Measurements from ENCODE around the gene SH2D5.

The SH2D5 gene

GRCh38 chr1:20713440-20713839 is 19.1 kb downstream of the SH2D5 start:
- no peak for DNase-seq (ENCODE audit: low read depth in 3 of 3)

DNA sequence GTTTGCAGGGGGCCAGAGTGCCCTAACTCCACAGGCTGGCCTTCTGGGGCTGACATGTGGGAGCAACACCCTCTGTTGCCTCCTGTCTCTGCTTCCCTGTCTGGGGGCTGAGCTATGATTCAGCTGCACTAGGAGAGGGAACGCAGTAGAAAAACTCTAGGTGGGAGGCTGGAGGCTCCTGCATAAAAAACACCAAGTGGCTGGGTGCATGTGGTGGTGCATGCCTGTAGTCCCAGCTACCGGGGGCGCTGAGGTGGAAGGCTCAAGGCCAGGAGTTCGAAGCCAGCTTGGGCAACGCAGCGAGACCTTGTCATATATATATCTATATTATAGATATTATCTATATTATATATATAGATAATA is 20.3 kb downstream of the SH2D5 start:
- no peak for DNase-seq (ENCODE audit: low read depth in 3 of 3)

GRCh38 chr1:20711285-20712214 is 21.0 kb downstream of the SH2D5 start:
- DNase-seq (ENCODE audit: low read depth in 3 of 3), result no peak

- no peak for DNase-seq (ENCODE audit: low read depth in 3 of 3)
Observed at GRCh38 chr1:20710469-20711284, 21.8 kb downstream of the SH2D5 start.

- DNase-seq (ENCODE audit: low read depth in 3 of 3), result no peak
Observed at GRCh38 chr1:20709868-20710267, 22.6 kb downstream of the SH2D5 start.

GRCh38 chr1:20708891-20709290 is 23.6 kb downstream of the SH2D5 start:
- DNase-seq (ENCODE audit: low read depth in 3 of 3), result no peak

DNA sequence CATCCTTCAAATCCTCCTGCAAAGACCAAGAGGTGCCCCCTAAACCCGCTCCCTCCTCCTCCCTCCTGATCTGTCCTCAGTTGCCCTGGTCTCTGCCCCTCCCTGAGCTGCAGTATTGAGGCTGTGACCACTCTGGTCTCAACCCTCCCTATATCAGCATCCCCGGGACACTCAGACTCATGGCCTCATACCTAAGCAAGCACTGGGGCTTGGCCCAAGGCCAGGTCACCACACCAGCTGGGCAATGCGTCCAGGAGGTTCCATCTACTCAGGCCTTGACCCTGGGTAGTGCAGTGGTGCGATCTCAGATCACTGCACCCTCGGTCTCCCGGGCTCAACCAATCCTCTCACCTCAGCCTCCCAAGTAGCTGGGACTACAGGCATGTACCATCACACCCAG is 24.4 kb downstream of the SH2D5 start:
- DNase-seq (ENCODE audit: low read depth in 3 of 3), result no peak

DNA sequence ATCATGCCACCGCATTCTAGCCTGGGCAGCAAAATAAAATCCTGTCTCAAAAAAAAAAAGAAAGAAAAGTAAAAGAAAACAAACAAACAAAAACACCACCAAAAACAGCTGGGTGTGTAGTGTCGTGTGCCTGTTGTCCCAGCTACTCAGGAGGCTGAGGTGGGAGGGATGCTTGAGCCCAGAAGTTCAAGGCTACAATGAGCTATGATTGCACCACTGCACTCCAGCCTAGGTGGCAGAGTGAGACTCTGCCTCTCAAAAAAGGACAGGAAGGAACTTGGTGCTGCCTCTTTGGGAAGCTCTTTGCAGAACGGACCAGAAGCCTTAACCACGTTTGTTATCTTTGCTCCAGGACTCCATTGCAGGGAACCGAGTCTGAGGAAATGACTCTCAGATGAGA is 25.7 kb downstream of the SH2D5 start:
- no peak for DNase-seq (ENCODE audit: low read depth in 3 of 3)

DNA sequence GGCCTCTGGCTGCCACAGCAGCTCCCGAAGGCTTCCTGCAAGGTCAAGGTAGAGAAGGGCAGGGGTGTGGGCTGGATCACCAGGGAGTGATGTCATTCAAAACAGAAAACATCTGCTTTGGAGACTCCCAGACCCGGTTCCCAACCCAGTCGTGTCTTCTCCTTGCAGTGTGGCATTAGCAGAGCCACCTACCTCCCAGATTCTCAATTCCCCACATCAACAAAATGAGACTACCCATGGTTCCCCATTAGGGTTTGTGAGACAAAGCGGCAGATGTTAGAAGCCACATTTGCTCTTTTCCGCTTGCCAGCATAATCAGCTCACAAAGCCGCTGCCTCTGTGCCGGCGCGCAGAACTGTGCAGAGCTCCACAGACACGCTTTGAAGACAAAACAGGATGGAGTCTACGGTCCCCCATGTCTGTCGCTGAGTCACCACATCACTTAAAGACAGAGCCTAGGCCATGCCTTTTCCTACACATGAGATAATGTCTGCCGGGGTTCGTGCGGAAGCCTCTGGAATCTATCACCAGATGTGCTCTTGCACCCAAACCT is 27.2 kb downstream of the SH2D5 start:
- no peak for DNase-seq (ENCODE audit: low read depth in 3 of 3)

DNA sequence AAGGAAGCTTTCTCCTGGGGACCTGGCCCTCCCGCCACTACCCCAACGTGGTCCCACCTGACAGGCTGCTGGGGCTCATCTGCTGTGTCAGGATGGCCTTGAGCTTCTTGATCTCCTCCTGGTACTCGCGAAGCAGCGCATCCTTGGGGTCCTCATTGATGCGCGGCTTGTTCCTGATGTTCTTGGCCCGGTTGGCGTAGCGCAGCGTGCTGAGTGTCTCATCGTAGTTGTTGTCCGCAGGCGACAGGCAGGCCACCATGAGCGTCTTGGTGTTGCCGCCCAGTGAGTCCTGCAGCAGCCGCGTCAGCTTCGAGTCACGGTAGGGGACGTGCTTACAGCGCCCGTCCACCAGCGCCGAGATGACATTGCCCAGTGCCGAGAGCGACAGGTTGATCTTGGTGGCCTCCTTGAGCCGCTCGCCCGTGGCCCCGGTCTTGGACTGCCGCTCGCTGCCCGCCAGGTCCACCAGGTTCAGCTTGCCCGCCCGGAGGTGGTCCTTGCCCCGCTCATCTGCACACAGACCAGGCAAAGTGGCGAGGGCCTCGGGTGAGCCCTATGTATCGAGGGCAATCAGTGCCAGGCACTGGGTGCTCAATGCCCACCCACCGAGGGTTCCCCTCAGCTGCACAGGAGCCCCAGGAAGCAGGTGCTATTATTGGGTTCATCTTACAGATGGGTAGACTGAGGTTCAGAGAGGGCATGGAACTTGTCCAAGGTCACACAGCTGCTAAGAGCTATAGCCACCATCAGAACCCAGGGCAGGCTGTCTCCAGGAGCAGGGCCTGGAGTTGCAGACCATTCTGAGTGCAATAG is 27.9 kb downstream of the SH2D5 start:
- no peak for DNase-seq (ENCODE audit: low read depth in 3 of 3)

DNA sequence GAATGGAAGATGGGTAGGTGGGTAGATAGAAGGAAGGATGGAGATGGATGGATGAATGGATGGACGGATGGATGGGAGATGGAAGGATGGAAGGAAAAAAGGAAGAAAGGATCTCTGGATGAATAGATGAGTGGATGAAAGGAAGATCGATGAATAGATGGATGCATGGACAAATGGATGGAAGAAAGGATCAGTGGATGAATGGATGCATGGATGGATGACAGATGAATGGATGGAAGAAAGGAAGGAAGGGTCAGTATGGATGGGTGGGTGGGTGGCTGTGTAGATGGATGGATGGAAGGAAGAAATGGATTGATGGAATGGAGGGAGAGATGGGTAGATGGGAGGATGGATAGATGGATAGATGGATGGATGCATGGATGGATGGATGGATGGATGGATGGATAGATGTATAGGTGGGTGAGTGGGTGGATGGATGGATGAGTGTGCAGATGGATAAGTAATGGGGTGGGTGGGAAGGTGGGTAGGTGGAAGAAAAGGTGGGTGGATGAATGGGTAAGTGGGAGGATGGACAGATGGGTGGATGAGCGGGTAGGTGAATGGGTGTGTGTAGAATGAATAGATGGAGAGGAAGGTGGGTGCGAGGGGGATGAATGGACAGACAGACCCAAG is 29.3 kb downstream of the SH2D5 start:
- DNase-seq (ENCODE audit: low read depth in 3 of 3), result no peak

- no peak for DNase-seq (ENCODE audit: low read depth in 3 of 3)
Observed at GRCh38 chr1:20702416-20702815, 30.1 kb downstream of the SH2D5 start.

DNA sequence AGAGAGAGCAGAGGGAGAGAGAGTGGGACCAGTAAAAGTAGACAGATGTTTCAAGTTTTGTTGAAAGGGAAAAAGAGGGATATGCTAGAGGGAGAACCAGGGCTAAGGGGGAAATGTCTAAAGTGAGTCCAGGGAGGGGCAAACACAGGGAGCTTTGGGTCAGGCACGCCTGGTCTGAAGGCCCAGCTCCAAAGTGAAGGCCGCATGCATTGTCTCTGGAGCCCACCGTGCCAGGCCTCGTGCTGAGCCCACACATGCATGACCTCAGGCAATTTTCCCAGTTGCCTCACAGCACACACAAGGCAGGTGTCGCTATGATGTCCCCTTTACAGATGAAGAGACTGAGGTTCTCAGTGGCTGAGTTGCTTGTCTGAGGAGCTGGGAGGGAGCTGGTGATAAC is 30.7 kb downstream of the SH2D5 start:
- no peak for DNase-seq (ENCODE audit: low read depth in 3 of 3)

DNA sequence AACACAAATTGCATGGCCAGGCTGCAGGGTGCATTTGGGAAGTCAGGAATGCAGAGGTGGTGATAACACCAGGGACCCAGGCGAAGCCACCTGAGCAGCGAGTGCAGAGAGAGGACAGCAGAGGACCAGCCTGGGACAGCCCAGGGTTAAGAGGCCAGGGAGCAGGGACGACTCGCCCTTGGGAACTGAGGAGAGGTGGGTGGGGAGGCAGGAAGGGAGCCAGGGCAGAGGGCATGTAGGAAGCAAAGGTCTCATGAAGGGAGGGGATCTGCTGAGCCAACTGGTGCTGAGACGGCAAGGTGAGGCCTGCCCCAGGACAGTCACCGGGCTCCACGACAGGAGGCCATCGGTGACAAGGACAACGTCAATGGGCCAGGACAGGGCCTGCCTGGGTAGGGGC is 31.1 kb downstream of the SH2D5 start:
- DNase-seq (ENCODE audit: low read depth in 3 of 3), result no peak

DNA sequence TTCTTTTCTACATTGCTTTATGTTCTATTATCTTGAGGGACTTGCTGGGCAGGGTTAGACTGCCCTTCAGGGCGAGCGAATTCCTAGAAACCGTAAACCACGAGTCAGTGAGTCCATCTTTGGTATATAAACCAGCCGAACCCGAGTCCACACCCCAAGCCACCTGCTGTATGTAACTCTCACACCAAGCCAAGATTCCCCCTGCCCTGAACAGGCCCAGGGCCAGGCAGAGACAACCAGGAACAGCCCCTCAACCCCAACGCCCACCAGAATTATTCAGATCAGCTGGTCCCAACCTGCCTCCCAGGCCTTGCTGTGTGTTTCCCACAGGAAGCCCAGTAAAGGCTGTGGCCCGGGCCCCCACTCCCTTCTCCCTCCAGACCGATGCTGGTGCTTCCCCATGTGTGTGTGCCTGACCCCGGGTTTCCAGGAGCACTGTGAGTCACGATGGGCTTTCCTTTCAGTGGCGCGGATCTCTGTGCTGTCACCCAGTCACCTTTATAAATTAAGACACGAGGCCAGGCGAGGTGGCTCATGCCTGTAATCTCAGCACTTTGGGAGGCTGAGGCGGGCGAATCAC is 31.8 kb downstream of the SH2D5 start:
- DNase-seq (ENCODE audit: low read depth in 3 of 3), result no peak

DNA sequence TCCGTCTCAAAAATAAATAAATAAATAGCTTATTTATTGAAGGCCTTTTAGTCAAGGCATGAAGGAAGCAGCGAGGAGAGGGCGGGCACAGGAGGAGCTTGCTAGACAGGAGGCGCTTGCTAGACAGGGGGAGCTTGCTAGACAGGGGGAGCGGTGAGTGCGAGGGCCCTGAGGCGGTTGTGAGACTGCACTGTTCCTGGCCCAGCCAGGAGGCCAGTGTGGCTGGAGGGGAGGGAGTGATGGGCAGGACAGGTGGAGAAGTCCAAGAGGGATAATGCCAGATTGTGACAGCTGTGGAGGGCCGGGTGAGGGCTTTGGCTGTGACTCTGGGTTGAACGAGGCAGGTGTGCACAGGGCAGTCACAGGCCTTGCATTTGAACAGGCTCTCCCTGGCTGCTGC is 32.9 kb downstream of the SH2D5 start:
- DNase-seq (ENCODE audit: low read depth in 3 of 3), result no peak

DNA sequence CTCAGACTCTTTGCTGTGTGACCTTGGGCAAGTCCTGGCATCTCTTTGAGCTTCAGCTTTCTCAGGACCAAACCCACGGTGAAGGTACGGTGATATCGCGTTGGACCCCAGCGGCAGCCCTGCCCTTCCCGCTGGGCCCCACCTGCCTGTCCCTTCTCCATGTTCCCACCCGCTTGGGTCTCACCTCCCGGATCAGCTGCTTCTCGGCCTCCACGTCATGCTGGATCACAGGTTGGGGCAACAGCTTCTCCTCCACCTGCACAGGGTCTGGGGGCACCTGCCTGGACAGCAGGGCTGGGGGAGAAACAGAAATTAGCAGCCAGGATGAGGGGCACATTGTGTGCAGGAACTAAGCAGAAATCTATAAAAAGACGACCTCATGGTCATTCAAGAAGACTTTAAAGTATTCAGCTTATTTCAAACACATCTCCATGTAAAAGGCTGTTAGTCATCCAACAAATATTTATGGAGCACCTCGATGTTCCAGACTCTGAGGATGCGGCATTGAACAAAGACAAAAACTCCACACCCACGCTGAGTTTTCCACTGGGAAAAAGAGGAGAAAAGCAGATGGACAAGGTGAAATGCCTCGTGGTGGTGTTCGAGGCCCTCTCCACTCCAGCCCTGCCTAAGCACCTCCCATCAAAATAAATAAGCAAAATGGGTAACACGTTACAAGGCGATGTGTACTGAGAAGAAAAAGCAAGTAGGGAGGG is 34.1 kb downstream of the SH2D5 start:
- DNase-seq (ENCODE audit: low read depth in 3 of 3), result no peak

DNA sequence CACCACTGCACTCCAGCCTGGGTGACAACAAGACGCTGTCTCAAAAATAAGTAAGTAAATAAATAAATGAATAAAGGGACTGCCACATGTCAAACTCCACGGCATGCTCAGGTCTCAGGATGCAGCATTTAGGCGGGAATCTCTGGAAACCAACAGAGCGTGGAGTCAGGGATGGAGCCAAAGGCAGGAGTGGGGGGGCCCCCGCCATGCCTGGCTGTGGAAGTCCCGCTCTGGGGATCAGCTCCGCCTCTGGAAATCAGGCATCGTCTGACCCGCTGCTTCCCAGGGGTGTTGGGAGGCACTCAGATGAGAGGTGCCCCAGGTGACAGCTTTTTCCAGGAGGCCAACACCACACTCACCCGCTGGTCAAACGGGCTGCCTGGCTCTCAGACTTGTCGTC is 34.9 kb downstream of the SH2D5 start:
- DNase-seq (ENCODE audit: low read depth in 3 of 3), result no peak

DNA sequence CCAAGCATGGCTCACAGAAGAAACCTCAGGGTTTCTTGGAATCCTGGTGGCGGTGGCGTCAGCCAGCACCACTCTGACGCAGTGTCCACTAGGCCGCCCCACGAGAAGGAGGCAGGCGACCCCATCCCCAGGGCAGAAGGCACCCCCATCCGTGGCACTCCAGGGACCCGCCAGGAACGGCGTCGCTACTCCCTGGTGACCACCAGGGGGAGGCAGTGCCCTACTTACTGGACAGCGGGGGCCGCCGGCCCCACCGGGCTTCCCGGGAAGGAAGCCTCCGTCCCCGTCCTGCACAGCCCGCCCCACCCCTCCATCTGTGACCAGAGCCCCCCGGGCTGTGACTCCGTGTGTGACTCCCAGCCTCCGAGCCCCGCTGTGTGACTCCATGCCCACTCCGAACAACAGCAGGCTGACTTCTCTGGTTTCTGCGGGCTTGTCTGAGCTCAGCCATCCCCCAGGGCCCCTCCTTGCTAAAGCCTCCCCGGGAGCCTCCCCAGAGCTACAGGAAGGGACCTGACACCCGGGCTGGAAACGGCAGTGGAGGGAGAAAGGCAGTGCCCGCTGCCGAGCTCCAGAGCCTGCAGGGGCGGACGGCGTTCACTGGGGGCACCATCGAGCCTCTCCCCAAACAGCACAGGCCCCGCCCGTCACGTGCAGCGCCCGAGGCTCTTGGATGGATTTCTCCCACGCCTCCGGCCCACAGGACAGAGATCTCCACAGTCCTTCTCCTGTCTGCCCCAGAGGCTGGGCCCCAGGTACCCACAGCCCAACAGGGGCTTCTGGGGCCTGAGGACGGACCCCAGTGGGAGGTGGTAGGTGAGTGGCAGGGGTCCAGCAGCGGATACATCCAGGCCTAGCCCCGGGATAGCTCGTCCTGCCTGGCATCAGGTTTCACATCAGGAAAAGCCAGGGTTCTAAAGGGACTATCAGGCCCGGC is 35.8 kb downstream of the SH2D5 start:
- DNase-seq (ENCODE audit: low read depth in 3 of 3), result peak; percentile 50 to 71 (median 62)

Measured in stimulated activated CD4-positive, alpha-beta T cell treated with anti-CD3 and anti-CD28 coated beads, TNF-alpha, amount 100 ng/mL, for 48 hours (primary cell).